Fibroblast of villous mesenchyme (primary cell): ENCODE results near the gene EML5. TPM values are rescaled to one million over a fixed set of nuclear protein-coding genes. Genes with fewer than 3 reads are reported as not detected.

Source experiments
- DNase-seq: peaks from one replicate; pipeline ENCODE4 v3.0.0-alpha.2; 2010; ENCODE audit warnings: low read depth
- H3K4me3 ChIP-seq: 2 replicates; pipeline ENCODE4 v1.5.1; 2011; ENCODE audit warnings: low read depth, mild to moderate bottlenecking, low read length
- total RNA-seq: library from RNA; depleted of rRNA; stranded (reverse); fragments of >200 nt; gene quantifications from 2 replicates; pipeline ENCODE4 v1.2.3, GENCODE V29; 2012
- TF ChIP-seq, protein P1 (sequence below): IDR thresholded peaks from 2 replicates; pipeline ENCODE4 v1.5.1; 2012; ENCODE audit warnings: low read depth, mild to moderate bottlenecking, low read length; ENCODE audit not compliant: insufficient read depth

EML5 gene
- total RNA-seq, 1 donor = 0.86 TPM

DNA sequence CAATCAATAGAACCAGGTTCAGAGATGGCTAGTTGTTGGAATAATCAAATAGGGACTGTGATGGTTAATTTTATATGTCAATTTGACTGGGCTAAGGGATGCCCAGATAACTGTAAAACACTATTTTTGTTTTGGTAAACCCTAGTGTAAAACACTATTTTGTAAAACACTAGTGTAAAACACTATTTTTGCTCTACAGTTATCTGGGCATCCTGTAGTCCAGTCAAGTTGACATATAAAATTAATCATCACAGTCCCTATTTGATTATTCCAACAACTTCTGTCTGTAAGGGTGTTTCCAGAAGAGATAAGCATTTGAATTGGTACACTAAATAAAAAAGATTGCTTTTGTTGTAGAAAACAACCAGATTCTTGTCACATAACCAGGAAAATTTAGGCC, 15.6 kb upstream of the EML5 start:
- no peak overlapping the region for H3K4me3 ChIP-seq
- no peak for DNase-seq
- TF ChIP-seq, protein P1, sequence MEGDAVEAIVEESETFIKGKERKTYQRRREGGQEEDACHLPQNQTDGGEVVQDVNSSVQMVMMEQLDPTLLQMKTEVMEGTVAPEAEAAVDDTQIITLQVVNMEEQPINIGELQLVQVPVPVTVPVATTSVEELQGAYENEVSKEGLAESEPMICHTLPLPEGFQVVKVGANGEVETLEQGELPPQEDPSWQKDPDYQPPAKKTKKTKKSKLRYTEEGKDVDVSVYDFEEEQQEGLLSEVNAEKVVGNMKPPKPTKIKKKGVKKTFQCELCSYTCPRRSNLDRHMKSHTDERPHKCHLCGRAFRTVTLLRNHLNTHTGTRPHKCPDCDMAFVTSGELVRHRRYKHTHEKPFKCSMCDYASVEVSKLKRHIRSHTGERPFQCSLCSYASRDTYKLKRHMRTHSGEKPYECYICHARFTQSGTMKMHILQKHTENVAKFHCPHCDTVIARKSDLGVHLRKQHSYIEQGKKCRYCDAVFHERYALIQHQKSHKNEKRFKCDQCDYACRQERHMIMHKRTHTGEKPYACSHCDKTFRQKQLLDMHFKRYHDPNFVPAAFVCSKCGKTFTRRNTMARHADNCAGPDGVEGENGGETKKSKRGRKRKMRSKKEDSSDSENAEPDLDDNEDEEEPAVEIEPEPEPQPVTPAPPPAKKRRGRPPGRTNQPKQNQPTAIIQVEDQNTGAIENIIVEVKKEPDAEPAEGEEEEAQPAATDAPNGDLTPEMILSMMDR = no peak

DNA sequence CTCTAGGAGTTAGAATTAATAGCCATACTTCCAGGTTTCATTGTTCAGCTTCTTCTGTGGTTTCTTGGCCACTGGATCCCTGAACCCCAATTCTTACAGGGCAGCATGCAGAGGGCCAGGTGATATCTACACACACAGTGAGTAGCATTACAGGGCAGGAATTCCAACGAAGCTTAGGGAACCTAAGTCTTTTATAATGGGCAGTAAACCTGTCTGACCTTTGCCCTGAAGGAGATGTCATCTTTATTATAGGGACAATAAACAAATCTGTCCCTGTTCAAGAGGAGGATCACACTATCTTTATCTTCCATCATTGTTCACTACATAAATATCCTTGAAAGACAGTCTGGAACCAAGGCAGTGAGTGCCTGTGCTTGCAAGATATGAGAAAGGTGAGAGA, 11.7 kb upstream of the EML5 start:
- H3K4me3 ChIP-seq = no peak overlapping the region
- TF ChIP-seq, protein P1 = no peak
- no peak for DNase-seq

DNA sequence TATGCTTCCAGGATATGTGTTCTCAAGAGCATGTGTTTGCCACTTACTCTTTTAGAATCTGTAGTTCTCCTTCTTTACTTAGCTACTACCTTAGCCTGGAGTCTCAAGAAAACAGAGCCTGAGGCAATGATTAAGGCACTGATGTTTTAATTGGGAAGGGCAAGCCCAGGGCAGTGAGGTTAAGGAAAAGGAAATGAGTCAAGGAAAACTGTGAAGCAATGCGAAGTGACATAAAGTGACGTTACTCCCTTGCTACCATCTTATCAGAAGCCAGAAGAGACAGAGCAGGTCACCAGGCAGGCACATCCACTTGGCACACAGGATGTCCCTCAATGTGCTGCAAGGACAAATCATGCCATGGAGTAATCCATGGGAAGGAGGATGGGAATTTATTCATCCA, 11.3 kb upstream of the EML5 start:
- peak; percentile 8 for DNase-seq
- no peak overlapping the region for H3K4me3 ChIP-seq
- TF ChIP-seq, protein P1 = no peak

DNA sequence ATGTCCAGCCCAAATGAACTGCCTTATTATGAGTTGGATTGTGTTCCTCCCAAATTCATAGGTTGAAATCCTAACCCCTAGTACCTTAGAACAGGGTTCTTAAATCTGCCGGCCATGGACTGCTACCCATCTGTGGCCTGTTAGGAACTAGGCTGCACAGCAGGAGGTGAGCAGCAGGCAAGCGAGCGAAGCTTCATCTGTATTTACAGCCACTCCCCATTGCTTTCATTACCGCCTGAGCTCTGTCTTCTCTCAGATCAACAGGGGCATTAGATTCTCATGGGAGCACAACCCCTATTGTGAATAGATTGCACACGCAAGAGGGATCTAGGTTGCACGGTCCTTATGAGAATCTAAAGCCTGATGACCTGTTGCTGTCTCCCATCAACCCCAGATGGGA, 9.8 kb upstream of the EML5 start:
- TF ChIP-seq, protein P1 = no peak
- DNase-seq = no peak
- H3K4me3 ChIP-seq = no peak overlapping the region

DNA sequence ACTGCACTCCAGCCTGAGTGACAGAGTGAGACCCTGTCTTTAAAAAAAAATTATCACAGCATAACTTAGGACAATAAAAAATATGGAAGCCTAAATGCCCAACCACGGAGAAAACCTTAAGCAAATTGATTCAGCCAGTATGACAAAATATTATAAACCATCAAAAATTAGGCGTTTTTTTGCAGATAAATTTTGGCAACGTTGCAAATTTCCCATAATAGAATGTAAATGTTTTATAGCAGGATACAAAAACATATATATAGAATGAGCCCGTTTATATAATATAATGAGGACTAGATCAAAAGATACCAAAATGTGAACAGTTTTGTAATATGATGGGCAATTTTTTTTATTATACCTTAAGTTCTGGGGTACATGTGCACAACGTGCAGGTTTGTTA, 6.8 kb upstream of the EML5 start:
- H3K4me3 ChIP-seq = no peak overlapping the region
- TF ChIP-seq, protein P1 = no peak
- DNase-seq = no peak

DNA sequence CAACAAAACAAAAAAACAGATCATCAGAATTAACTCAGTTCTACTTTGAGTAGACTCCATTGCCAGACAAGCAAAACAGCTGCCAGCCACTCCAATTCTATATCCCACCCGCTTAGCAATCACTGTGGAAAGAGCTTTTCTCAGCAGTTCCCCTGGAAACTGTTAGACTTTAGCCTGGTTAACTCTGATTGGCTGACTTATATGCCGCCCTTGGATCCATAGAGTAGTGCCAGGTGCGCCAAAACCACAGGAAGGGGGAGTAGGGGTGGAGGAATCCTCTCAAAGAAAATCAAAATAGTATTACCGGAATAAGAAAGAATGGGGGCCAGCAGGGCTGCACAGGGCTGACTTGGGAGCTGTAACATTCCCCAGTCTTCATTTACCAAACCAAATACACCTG, 5.4 kb upstream of the EML5 start:
- TF ChIP-seq, protein P1 = no peak
- no peak for DNase-seq
- no peak overlapping the region for H3K4me3 ChIP-seq

DNA sequence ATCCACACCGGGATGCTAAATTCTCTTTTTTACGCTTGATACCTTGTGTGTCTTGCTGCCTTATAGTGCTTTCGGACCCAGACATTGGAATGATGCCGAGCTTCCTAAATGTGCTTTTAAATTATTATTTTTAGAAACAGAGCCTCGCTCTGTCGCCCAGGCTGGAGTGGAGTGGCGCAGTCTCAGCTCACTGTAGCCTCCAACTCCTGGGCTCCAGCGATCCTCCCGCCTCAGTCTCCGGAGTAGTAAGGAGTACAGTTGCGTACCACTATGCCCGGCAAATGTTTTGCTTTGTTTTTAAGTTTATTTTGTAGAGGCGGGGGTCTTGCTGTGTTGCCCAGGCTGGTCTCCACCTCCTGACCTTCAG, 489 bp upstream of the EML5 start:
- no peak for DNase-seq
- H3K4me3 ChIP-seq = peak overlapping the region; percentile 61
- TF ChIP-seq, protein P1 = no peak
